Mammary epithelial cell (primary cell): ENCODE results near the gene FASLG.

ENCODE experiments used
- EZH2 ChIP-seq: IDR thresholded peaks from 2 replicates; pipeline ENCODE4 v1.6.1; 2012; ENCODE audit warnings: low read length, inconsistent platforms, borderline replicate concordance
- TF ChIP-seq, protein P1 (sequence below), 2 donors: IDR thresholded peaks in 1 of 2; conservative IDR thresholded peaks in 1 of 2; 2 replicates each; pipeline ENCODE4 v1.5.1; 2011 to 2012; ENCODE audit warnings: inconsistent platforms in 2 of 2, low read length in 2 of 2, mild to moderate bottlenecking in 2 of 2, control low read depth in 1 of 2, low read depth in 1 of 2; ENCODE audit not compliant: insufficient read depth in 1 of 2; ENCODE audit errors: extremely low read depth in 1 of 2

DNA sequence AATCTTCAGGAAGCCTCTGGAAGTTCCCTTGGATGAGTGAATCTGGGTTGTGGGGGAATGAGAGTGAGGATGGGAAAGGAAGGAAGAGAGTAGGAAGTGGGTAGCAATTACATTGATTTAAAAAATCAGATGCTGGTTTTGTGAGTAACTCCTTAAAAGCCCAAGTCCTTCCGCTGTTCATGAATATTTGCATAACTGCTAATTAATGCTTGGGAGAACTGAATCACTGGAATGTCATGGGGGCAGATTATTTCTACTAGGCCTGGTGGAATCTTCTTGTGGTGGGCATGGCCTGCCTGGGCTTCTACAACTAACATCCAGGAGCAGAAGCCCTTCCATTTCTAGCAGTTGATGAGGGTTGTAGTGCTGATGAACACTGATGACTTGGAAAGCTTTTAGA is 52.7 kb downstream of the FASLG start:
- TF ChIP-seq, protein P1, sequence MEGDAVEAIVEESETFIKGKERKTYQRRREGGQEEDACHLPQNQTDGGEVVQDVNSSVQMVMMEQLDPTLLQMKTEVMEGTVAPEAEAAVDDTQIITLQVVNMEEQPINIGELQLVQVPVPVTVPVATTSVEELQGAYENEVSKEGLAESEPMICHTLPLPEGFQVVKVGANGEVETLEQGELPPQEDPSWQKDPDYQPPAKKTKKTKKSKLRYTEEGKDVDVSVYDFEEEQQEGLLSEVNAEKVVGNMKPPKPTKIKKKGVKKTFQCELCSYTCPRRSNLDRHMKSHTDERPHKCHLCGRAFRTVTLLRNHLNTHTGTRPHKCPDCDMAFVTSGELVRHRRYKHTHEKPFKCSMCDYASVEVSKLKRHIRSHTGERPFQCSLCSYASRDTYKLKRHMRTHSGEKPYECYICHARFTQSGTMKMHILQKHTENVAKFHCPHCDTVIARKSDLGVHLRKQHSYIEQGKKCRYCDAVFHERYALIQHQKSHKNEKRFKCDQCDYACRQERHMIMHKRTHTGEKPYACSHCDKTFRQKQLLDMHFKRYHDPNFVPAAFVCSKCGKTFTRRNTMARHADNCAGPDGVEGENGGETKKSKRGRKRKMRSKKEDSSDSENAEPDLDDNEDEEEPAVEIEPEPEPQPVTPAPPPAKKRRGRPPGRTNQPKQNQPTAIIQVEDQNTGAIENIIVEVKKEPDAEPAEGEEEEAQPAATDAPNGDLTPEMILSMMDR (conservative IDR thresholded peaks at IDR 0.05 in 1 of 2, IDR thresholded peaks at IDR 0.05 in 1 of 2; ENCODE audit: extremely low read depth in 1 of 2, insufficient read depth in 1 of 2, low read depth in 1 of 2, low read length in 2 of 2), result no peak
- TF ChIP-seq EZH2, result no peak
